KG1 (cell line): ENCODE results near the gene PRKCA.
"Not testable (repeated sequence)": the region's sequence is repeated elsewhere in the genome, so short reads cannot be mapped to it uniquely, and the experiment has no call there.

Experiments
- DNase-seq: peaks from one replicate; lab custom pipeline; 2025; lab: John Stamatoyannopoulos, UW

PRKCA gene

GRCh38 chr17:66684261-66684660, 381.8 kb downstream of the PRKCA start:
- no peak for DNase-seq

- no peak for DNase-seq
Observed at GRCh38 chr17:66684731-66685130, 382.3 kb downstream of the PRKCA start.

- DNase-seq = no peak
Observed at GRCh38 chr17:66686601-66687000, 384.2 kb downstream of the PRKCA start.

- no peak for DNase-seq
Observed at GRCh38 chr17:66687570-66688284, 385.3 kb downstream of the PRKCA start.

- no peak for DNase-seq
Observed at GRCh38 chr17:66689221-66689620, 386.8 kb downstream of the PRKCA start.

GRCh38 chr17:66690166-66690565, 387.8 kb downstream of the PRKCA start:
- DNase-seq = no peak

GRCh38 chr17:66691644-66692420, 389.4 kb downstream of the PRKCA start:
- DNase-seq = no peak

- no peak for DNase-seq
Observed at GRCh38 chr17:66692421-66692690, 389.9 kb downstream of the PRKCA start.

GRCh38 chr17:66695098-66695497, 392.7 kb downstream of the PRKCA start:
- no peak for DNase-seq

DNA sequence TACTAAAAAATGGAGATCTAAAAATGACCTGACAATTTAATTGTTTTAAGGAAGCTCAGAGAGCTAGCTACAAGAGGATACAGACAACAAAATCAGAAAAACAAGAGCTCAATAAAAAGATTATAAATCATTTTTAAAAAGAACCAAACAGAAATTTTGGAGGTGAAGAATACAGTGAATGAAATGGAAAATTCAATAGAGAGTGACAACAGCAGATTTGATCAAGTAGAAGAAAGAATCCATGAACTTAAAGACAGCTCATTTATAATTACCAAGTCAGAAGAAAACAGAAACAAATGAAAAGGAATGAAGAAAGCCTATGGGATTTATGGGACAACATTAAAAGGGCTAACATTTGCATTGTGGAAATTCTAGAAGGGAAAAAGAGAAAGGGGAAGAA, 395.9 kb downstream of the PRKCA start:
- DNase-seq = no peak

GRCh38 chr17:66701462-66701861, 399.0 kb downstream of the PRKCA start:
- DNase-seq = no peak

DNA sequence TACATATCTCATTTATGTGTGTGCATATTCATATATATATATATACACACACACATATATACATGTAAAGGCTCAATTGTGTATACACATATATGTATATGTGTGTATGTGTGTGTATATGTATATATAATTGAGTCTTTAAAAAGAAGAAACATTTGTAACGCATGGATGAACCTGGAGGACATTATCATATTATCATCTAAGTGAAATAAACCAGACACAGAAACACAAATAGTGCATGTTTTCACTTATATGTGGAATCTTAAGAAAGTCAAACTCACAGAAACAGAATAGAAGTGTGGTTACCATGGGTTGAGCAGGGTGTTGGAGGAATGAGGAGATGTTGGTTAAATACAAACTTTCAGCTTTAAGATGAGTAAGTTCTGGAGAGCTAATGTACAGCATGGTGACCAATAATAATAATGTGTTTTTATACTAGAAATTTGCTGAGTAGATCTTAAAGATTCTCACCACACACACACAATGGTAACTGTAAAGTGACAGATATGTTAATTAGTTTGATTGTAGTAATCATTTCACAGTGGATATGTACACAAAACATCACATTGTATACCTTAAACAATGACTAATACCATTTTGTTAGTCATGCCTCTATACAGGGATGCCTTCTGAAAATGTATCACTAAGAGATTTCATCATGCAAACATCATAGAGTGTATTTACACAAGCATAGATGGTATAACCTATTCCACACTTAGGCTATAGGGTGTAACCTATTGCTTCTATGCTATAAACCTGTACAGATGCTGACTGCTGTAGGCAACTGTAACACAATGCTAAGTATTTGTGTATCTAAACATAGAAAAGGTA, 399.9 kb downstream of the PRKCA start:
- no peak for DNase-seq

- DNase-seq = no peak
Observed at GRCh38 chr17:66704858-66705520, 402.6 kb downstream of the PRKCA start.

DNA sequence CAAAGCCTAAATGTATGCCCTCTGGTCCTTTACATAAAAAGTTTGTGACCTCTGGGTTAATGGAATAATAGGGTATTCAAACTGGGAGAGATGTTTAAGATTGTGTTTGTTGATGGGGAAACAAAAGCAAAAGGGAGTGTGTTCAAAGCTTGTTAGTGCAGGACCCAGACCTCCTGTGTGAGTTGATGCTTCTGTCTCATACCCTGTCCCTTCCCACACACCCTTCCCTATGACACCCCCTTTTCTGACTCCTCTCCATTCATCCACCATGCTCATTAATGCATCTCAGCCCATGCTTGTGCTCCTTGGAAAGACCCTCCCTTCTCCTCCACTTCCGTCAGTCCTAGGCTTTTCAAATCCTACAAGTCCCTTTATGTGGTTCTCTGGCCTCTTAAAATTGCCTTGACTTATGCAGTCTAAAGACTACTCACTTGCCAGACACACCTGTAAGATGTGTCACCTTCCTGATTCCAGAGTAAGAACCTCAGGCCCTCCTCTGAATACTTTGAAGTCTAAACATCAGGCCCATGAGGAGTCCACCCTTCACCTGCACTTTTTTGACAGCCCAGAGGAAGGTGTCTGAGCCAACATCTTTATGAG, 404.5 kb downstream of the PRKCA start:
- no peak for DNase-seq

DNA sequence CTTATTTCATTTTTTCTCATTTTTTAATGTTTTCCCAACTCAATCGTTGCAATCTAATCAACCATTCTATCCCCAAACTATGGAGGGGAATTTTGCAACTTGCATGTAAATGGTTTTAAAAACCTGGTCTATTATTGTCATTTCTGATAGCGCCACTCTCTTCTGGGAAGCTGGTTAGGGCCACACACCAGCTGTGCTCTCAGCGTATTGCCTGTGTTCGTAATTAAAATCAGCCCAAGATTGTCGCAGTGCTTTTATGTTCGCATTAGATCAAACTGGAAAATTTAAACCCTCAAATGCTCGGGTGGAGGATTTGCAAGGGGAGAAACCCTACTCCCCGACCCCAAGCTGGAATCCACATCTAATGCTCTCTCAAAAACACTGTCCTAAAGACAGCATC, 409.0 kb downstream of the PRKCA start:
- DNase-seq = no peak

DNA sequence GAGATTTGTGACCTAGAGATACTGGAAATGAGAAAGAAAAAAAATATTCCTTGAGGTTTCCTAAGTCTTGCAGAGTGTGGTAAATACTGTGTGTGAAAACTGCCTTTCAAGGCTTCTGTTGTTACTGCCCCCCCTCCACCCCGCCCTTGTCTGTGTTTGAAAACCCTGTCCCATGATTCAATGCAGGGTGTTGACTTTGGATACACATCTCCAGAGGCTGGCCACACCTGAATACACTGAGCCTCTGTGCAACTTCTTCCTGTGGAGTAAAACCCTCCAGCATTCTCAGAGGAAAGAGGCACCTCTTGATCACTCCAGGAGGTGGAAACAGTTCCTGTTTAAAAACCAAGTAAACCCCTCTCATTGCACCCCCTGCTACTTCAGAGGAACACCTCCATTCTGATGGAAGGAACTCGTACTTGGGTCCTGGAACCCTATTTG, 409.5 kb downstream of the PRKCA start:
- DNase-seq = no peak

- DNase-seq = no peak
Observed at GRCh38 chr17:66712453-66712852, 410.0 kb downstream of the PRKCA start.

DNA sequence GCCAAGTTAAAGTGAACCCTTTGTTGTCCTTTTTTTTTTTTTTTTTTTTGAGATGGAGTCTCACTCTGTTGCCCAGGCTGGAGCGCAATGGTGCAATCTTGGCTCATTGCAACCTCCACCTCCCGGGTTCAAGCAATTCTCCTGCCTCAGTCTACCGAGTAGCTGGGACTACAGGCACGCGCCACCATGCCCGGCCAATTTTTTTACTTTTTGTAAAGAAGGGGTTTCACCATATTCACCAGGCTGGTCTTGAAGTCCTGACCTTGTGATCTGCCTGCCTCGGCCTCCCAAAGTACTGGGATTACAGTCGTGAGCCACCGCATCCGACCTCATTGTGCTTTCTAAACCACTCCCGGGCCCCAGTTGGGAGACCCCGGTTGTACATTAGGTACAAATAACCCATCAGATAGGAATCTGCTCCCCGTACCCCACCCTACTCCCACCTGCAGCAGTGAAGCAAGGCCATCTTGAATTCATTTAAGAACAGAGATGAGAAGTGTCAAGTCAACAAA, 410.7 kb downstream of the PRKCA start:
- DNase-seq = not testable (repeated sequence)

DNA sequence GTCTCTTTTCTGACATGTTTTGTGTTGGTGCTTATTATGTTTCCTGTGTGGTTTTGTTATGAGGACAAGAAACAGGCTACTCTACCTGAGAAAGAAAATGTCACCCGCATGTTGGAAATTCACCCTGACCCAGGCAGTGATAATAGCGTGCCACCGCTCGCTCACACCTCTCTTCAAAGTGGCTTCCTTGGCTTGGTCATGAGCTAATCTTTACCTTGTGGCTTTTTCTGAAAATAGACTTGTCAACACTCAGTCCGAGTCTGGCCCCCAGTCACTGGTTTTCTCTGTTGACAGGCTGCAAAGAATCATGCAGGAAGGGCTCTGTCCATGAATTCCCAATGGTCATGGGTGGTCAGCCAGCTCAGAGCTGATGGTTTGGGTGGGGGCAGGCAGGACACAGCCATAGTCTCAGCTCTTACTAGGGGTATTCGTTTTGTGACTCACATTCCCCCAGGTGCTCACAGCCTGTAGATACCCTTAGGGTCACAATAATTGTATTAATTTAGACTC, 411.2 kb downstream of the PRKCA start:
- no peak for DNase-seq

DNA sequence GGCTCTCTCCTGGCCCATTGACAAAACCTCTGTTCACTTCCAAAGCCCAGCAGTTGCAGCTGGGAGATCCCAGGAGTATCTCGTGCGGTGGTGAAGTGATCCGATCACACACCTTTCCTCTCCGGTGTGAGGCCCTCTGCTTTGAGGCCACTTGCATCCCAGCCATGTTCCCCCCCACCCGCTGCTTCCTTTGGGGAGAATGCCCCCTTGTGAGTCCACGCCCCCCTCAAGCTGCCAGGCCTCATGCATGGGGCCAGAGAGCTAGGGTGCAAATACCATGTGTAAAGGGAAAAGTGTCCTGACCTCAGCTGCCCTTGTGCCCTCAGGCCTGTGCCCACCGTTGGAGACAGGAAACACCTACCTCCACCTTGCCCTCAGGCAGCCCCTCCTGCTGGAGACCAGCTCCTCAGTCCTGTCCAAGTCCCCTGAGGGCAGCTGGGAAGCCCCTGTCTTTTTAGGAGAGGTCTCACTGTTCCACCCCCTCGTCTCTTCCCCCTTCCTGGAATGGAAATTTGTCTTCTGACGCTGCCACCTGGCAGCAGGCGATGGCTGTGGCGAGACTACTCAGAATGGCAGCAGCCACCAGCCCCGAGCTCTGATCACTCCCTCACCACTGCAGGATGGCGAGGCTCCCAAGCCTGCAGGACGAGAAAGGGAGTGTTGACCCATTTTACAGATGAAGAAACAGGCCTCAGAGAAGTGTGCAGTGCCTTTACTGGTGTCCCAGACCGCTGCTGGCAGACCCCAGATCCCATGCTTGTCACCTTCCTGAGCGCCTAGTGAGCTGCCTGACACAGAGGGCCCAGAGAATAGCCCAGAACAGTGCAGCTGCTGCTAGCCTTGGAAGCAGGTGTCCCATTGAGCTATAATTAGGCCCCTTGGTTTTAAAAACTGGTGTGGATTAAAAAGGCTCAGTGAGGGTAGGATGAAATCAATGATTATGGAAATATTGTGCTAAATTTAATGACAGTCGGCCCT, 411.9 kb downstream of the PRKCA start:
- DNase-seq = no peak
